ENCODE measurements around the gene TBC1D22A. TPM values are rescaled to one million over a fixed set of nuclear protein-coding genes. Genes with fewer than 3 reads are reported as not detected.
A peak's percentile ranks its signal among the peaks of the same experiment; 100 is the strongest.

The TBC1D22A gene
- total RNA-seq, 4 donors from 2014 or later: 31.2 to 111 (median 41.8) TPM

- no peak overlapping the region for H3K4me3 ChIP-seq
- no peak for DNase-seq
- no peaks in the 10 kb centered on the region for H3K36me3 ChIP-seq
- TF ChIP-seq POLR2A (IDR thresholded peaks at IDR 0.05) (no peak), EP300 (IDR thresholded peaks at IDR 0.05; ENCODE audit: low read depth) (no peak), CTCF (IDR thresholded peaks at IDR 0.05) (no peak), POLR2AphosphoS5 (IDR thresholded peaks at IDR 0.05) (no peak)
- no peak overlapping the region for H3K27ac ChIP-seq
- intact Hi-C loops (cut with DNase I; ENCODE audit: low total_unique reads) (no loop called here), in situ Hi-C loops (cut with MboI; ENCODE audit: low pct_ligation_motif_present in 1 of 4, low pct_unique_long_range_greater_than_20kb in 1 of 4, low sequenced_read_pairs in 3 of 4) (no loop called here)
- no peaks in the 10 kb centered on the region for H3K27me3 ChIP-seq
- WGBS, 2 donors (ENCODE audit: low coverage in 1 of 2): 75% methylated on average over 2 of the region's 2 CpGs; no CpG with 5 or more reads in 1 of the 2 donors
- no peaks in the 10 kb centered on the region for H3K9me3 ChIP-seq
- peaks cover 0 to 3% (median 0%) of the 10 kb centered on the region in 4 donors for H3K4me1 ChIP-seq
Measured at GRCh38 chr22:47142427-47143046, 380.1 kb downstream of the TBC1D22A start.

- DNase-seq: peak; percentile 15
- Histone ChIP-seq H3K4me1 (peaks cover 0 to 3% (median 0%) of the 10 kb centered on the region in 4 donors), H3K27me3 (no peaks in the 10 kb centered on the region), H3K27ac (no peak overlapping the region), H3K4me3 (no peak overlapping the region), H3K36me3 (no peaks in the 10 kb centered on the region), H3K9me3 (no peaks in the 10 kb centered on the region)
- intact Hi-C loops (cut with DNase I; ENCODE audit: low total_unique reads): no loop called here
- TF ChIP-seq CTCF (IDR thresholded peaks at IDR 0.05): no peak
- no peak for TF ChIP-seq POLR2AphosphoS5 (IDR thresholded peaks at IDR 0.05)
- no peak for TF ChIP-seq EP300 (IDR thresholded peaks at IDR 0.05; ENCODE audit: low read depth)
- TF ChIP-seq POLR2A (IDR thresholded peaks at IDR 0.05): no peak
- in situ Hi-C loops (cut with MboI; ENCODE audit: low pct_ligation_motif_present in 1 of 4, low pct_unique_long_range_greater_than_20kb in 1 of 4, low sequenced_read_pairs in 3 of 4): no loop called here
- WGBS, 2 donors (ENCODE audit: low coverage in 1 of 2): 74 to 90% methylated on average over 9 to 12 of the region's 16 CpGs
Measured at GRCh38 chr22:47143249-47143938, 380.9 kb downstream of the TBC1D22A start.

GRCh38 chr22:47144076-47144765 lies 381.8 kb downstream of the TBC1D22A start:
- no peaks in the 10 kb centered on the region for H3K36me3 ChIP-seq
- no peak overlapping the region for H3K27ac ChIP-seq
- no peaks in the 10 kb centered on the region for H3K9me3 ChIP-seq
- H3K4me3 ChIP-seq: no peak overlapping the region
- TF ChIP-seq POLR2A (IDR thresholded peaks at IDR 0.05) (no peak), EP300 (IDR thresholded peaks at IDR 0.05; ENCODE audit: low read depth) (no peak)
- WGBS, 2 donors (ENCODE audit: low coverage in 1 of 2): 75% methylated on average over 24 of the region's 24 CpGs; no CpG with 5 or more reads in 1 of the 2 donors
- peak; percentile 19 for DNase-seq
- in situ Hi-C loops (cut with MboI; ENCODE audit: low pct_ligation_motif_present in 1 of 4, low pct_unique_long_range_greater_than_20kb in 1 of 4, low sequenced_read_pairs in 3 of 4) (no loop called here), intact Hi-C loops (cut with DNase I; ENCODE audit: low total_unique reads) (no loop called here)
- H3K4me1 ChIP-seq: peaks cover 0 to 3% (median 0%) of the 10 kb centered on the region in 4 donors
- no peaks in the 10 kb centered on the region for H3K27me3 ChIP-seq

- Histone ChIP-seq H3K27ac (no peak overlapping the region), H3K4me1 (peaks cover 0 to 3% (median 0%) of the 10 kb centered on the region in 4 donors), H3K36me3 (no peaks in the 10 kb centered on the region), H3K4me3 (no peak overlapping the region), H3K9me3 (no peaks in the 10 kb centered on the region), H3K27me3 (no peaks in the 10 kb centered on the region)
- in situ Hi-C loops (cut with MboI; ENCODE audit: low pct_ligation_motif_present in 1 of 4, low pct_unique_long_range_greater_than_20kb in 1 of 4, low sequenced_read_pairs in 3 of 4) (no loop called here), intact Hi-C loops (cut with DNase I; ENCODE audit: low total_unique reads) (no loop called here)
- TF ChIP-seq POLR2AphosphoS5 (IDR thresholded peaks at IDR 0.05) (no peak), CTCF (IDR thresholded peaks at IDR 0.05) (no peak), EP300 (IDR thresholded peaks at IDR 0.05; ENCODE audit: low read depth) (no peak), POLR2A (IDR thresholded peaks at IDR 0.05) (no peak)
- peak; percentile 58 for DNase-seq
- 69% methylated on average over 19 of the region's 21 CpGs; no CpG with 5 or more reads in 1 of the 2 donors for WGBS, 2 donors (ENCODE audit: low coverage in 1 of 2)
Measured at GRCh38 chr22:47144791-47145425, 382.5 kb downstream of the TBC1D22A start.

All from transverse colon (tissue), 4 donors.